GM10266 (cell line): ENCODE data around the gene REM1.
"Not testable (repeated sequence)": the region's sequence is repeated elsewhere in the genome, so short reads cannot be mapped to it uniquely, and the experiment has no call there.

Experiments used
- DNase-seq: peaks from one replicate; pipeline ENCODE4 v3.0.0; 2012; ENCODE audit errors: extremely low spot score
- CTCF ChIP-seq: IDR thresholded peaks from 2 replicates; pipeline ENCODE4 v1.5.1; 2012; ENCODE audit warnings: mild to moderate bottlenecking, low read depth; ENCODE audit not compliant: control insufficient read depth, insufficient read depth; ENCODE audit errors: missing control alignments

The REM1 gene

GRCh38 chr20:31449511-31450414 is 25.3 kb upstream of the REM1 start:
- DNase-seq, result no peak

GRCh38 chr20:31452575-31452974 is 22.5 kb upstream of the REM1 start:
- TF ChIP-seq CTCF, result no peak
- DNase-seq, result no peak

More at GRCh38 chr20:31449511-31450414, 25.3 kb upstream of the REM1 start:
- no peak for TF ChIP-seq CTCF

- no peak for TF ChIP-seq CTCF
- DNase-seq, result no peak
Observed at GRCh38 chr20:31454361-31454760, 20.7 kb upstream of the REM1 start.

- DNase-seq, result not testable (repeated sequence)
Observed at GRCh38 chr20:31470946-31471345, 4.1 kb upstream of the REM1 start.

- TF ChIP-seq CTCF, result no peak
- no peak for DNase-seq
Observed at GRCh38 chr20:31472395-31473330, 2.4 kb upstream of the REM1 start.

GRCh38 chr20:31473331-31474096 is 1.6 kb upstream of the REM1 start:
- TF ChIP-seq CTCF, result no peak
- no peak for DNase-seq

- peak; percentile 28 for DNase-seq
- TF ChIP-seq CTCF, result no peak
Observed at GRCh38 chr20:31474097-31474436, 1.0 kb upstream of the REM1 start.
